Anterior cingulate cortex (tissue), 58 donors: ENCODE measurements around the gene TPTE.
"Not testable (repeated sequence)": the region's sequence is repeated elsewhere in the genome, so short reads cannot be mapped to it uniquely, and the experiment has no call there.

Experiments
- DNase-seq, 58 donors: peaks; one replicate each; lab custom pipeline; 2025; lab: John Stamatoyannopoulos, UW

TPTE gene

GRCh38 chr21:10521091-10521598 is at the start of gene TPTE:
Gene TPTE, plus strand, starts transcription at chr21:10521583. Its CDS starts 17,141 bp downstream, at chr21:10538724.
- DNase-seq, result no peak

- not testable (repeated sequence) for DNase-seq
Observed at GRCh38 chr21:10471999-10472398, 49.4 kb upstream of the TPTE start.

DNA sequence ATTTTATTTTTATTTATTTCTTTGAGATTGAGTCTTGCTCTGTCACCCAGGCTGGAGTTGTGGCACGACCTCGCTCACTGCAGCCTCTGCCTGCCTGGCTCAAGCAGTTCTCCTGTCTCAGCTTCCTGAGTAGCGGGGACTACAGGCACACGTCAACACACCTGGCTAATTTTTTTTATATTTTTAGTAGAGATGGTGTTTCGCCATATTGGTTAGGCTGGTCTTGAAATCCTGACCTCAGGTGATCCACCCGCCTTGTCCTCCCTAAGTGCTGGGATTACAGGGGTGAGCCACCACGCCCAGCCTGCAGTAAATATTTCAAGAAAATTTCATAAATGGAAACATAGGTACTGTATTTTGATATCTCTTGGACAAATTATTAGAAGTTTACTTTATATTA is 43.6 kb upstream of the TPTE start:
- not testable (repeated sequence) for DNase-seq

DNA sequence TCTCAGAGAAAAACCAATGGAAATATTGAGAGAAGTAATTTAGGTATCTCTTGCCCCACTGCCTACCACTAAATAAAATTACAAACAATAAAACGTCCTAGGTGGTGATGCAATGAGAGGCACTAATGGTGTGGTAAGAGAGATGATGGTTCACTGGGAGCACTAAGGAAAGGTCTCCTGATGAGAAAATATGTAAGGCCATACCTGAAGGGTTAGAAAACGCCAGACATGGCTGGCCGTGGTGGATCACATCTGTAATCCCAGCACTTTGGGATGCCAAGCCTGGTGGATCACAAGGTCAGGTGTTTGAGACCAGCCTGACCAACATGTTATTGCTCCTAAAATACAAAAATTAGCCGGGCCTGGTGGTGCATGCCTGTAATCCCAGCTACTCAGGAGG is 41.5 kb upstream of the TPTE start:
- DNase-seq, result not testable (repeated sequence)

- DNase-seq, result not testable (repeated sequence)
Observed at GRCh38 chr21:10484864-10485263, 36.5 kb upstream of the TPTE start.

DNA sequence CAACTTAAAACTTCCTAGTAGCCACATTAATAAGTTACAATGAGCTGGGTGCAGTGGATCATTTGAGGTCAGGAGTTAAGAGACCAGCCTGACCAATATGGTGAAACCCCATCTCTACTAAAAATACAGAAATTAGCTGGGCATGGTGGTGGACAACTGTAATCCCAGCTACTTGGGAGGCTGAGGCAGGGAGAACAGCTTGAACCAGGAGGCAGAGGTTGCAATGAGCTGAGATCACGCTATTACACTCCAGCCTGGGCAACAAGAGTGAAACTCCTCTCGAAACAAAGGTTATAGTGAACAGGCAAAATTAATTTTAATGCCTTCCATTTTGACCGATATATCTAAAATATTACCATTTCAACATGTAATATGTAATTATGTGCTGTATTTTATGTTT is 30.9 kb upstream of the TPTE start:
- not testable (repeated sequence) for DNase-seq

DNA sequence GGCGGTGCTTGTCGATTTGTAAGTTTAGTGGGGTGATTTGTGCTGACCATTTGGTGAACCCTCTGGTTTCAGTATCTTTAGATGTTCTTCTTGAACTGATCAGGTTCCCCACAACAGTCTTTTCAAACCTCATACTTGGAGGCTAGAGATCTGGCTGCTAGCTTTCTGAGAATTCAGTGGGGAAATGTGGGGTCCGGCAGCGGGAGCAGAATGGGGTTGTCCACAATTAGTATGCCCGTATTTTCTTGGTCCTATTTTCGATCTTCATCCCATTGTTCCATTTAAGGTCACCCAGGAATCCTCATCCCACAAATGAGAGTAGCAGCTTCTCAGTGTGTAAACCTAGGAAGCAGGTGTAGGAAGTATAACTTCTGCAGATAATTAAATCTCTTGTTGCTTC is 10.3 kb upstream of the TPTE start:
- DNase-seq, result no peak

- not testable (repeated sequence) for DNase-seq
Observed at GRCh38 chr21:10516889-10517288, 4.5 kb upstream of the TPTE start.

- not testable (repeated sequence) for DNase-seq
Observed at GRCh38 chr21:10517904-10518303, 3.5 kb upstream of the TPTE start.

DNA sequence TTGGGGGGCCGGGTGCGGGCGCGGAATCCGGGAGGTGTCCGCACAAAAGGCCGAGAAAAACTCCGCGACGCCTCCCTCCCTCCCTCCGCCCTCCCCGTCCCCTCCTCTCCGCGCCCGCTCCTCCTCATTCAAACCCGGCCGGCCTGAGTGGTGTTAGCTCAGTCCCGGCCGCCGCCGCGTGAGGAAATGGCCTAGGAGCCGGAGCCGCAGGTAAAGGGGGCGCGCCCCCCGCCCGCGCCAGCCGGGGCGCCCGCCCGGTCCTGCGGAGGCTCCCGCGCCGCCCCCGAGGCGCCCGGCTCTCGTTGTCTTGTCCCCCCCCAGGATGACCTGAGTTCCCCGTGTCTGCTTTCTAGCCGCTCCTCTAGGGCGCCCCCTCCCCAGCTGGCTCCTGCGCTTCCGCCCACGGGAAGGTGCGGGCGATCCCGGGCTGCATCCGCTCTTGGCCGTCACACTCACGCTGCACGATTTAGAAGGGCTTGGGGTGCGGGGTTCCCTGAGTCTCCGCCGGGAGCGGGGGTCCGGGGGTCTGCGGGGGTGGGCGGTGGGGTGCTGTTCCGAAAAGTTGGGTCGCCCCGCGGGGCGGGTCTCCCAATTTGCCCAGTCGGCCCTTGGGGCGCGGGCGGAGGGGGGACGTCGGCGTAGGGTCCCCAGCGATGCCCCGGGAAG is 585 bp downstream of the TPTE start:
- DNase-seq, result not testable (repeated sequence)

GRCh38 chr21:10539956-10540355 is 18.6 kb downstream of the TPTE start:
- DNase-seq, result no peak

- DNase-seq, result not testable (repeated sequence)
Observed at GRCh38 chr21:10544376-10544775, 23.0 kb downstream of the TPTE start.

GRCh38 chr21:10547868-10548267 is 26.5 kb downstream of the TPTE start:
- DNase-seq, result not testable (repeated sequence)

- not testable (repeated sequence) for DNase-seq
Observed at GRCh38 chr21:10548331-10548954, 27.1 kb downstream of the TPTE start.

- not testable (repeated sequence) for DNase-seq
Observed at GRCh38 chr21:10570803-10571202, 49.4 kb downstream of the TPTE start.

DNA sequence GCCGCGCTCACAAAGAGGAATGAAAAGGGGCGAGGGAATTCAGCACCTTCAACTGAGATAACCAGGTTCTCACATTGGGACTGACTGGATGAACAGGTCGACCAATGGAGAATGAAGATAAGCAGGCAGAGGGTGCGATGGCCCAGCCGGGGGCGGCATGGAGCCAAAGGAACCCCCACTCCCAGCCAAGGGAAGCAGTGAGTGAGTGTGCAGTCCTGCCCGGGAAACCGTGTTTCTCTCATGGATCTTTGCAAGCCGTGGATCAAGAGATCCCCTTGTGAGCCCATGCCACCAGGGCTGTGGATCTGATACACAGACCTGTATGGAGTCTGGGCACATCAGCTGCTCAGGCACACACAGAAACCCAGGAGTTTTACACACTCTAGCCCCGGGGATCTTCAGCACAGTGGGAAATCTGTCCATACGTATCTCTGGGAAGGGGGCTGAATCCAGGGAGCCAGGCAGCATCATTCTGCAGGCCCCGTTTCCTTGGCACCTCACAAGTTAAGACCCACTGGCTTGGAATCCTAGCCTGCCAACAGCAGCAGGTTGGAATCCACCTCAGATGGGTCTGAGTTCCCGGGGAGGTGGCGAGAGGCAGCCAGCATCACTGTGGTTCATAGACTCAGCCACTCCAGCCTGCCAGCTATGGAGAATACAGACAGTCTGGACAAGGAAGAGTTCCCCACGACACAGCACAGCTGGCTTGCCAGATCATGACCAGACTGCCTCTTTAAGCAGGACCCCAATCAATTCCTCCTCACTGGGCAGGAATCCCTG is 53.3 kb downstream of the TPTE start:
- not testable (repeated sequence) for DNase-seq

DNA sequence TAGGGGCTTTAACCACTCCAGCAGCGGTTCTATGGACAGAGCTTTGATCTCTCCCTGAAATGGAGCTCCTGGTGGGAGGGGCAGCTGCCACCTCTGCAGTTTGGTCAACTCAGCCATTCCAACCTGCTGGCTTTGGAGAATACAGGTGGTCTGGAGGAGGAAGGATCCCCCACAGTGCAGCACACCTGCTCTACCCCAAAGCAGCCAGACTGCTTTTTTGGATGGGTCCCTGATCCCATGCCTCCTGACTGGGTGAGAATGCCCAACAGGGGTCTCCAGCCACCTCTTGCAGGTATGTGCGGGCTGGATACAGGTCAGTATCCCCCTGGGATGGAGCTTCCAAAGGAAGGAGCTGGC is 53.9 kb downstream of the TPTE start:
- no peak for DNase-seq

- not testable (repeated sequence) for DNase-seq
Observed at GRCh38 chr21:10578910-10579309, 57.5 kb downstream of the TPTE start.

- DNase-seq, result not testable (repeated sequence)
Observed at GRCh38 chr21:10589115-10589514, 67.7 kb downstream of the TPTE start.

GRCh38 chr21:10607074-10607473 is 85.7 kb downstream of the TPTE start:
- DNase-seq, result not testable (repeated sequence)

DNA sequence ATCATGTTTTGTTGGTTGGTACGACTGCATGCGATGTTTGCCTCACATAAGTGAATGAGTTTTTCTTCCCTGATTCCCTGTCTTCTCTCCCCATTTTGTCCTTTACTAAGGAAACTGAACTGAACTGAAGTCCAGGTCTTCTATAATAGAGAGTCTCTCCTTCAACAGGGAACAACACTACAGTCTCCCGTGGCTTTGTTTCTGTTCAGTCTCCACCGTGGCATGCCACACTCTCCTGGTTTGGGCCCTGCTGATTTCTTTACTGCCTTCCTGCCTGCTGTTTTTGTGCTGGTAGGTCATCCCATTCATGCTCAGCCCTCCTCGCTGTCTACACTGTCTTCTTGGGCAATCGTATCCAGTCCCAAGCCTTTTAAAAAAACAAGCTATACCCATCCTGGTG is 92.9 kb downstream of the TPTE start:
- not testable (repeated sequence) for DNase-seq
